HG03066 (cell line): ENCODE data around the gene OVCH2.

Experiments
- ATAC-seq: cut with Tn5 transposase; IDR thresholded peaks from one replicate; pipeline ENCODE4 v1.9.1; 2021; ENCODE audit warnings: low read depth; ENCODE audit not compliant: unreplicated experiment

OVCH2 gene

DNA sequence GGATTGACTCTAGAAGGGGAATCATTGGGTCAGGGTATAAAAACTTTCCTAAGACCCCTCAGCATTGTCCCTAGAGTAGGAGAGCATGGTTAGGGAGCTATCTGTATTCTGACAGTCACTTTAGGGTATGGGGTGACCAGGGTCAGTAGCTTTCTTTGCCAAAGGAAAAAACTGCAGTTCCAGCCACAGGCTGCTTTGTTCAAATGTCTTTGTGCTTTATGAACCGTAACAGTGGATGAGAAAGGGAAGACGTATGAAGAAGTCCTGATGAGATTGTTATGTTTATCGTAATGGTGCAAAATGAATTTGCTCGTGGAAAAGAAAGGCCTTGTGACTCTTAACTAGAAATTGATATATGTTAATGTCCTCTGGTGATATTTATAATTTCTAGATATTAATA lies 63.0 kb downstream of the OVCH2 start:
- no peak for ATAC-seq

DNA sequence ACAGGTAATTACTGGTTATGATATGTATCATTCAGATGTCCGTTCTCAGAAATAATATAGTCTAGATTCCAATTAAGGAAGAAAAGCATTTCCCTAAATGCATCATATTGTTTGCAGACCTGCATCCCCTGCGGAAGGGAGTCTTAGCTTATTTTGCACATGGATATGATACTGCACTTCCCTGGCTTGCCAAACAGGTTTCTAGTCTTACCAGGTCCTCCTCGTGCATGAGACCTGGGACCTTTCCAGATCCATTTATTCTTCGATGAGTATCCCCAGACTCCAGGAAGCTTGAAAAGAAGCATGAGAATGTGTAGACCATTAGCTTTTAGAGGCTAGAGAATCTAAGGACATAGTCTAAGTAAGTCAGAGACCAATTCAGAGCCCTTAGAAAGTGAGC lies 63.5 kb downstream of the OVCH2 start:
- ATAC-seq: no peak

DNA sequence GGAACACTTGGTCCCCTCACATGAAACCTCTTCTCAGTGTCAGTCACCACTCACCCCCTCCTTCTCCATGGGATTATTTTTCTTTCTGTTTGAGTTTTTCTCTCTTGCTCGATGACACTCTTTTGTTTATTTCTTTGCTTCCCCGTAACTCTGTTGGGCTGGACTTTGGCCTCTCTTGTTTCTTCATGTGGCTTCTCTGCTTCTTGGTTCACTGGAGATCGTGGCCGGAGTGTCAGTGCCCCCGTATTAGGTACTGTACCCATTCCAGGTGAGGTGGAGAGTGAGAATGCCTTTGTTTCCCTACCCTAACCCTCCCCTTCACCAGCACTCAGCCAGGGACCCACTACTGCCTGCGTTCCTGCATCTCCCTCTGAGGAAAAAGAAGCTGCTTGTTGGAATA lies 65.5 kb downstream of the OVCH2 start:
- no peak for ATAC-seq

DNA sequence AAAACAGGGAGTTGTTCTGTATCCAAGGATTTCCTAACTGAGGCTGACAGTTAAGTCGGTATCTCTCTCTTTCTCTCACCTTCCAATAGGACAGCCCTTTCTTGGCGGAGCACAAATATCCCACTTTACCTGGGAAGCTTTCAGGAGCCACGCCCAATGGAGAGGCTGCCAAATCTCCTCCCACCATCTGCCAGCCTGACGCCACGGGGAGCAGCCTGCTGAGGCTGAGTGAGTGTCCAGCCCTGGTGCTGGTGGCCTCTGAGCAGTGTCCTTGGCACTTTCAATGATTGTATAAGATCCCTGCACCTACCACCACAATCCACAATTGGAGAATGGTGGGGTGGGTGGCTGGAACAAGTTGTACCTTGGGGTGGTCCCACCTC lies 66.6 kb downstream of the OVCH2 start:
- ATAC-seq: no peak
